HCT116 (cell line): Measurements from ENCODE around the gene CALHM2. TPM values are rescaled to one million over a fixed set of nuclear protein-coding genes. Genes with fewer than 3 reads are reported as not detected.

Experiments used
- ATAC-seq: fragments of 200-7000 bp; cut with Tn5 transposase; 2 replicates; pipeline ENCODE4 v1.9.1; 2020; ENCODE audit warnings: mild to moderate bottlenecking, moderate library complexity
- BruUV-seq: library from RNA; stranded (reverse); fragments of 400-500 nt; replicated peaks from 2 replicates; lab custom pipeline; 2021; lab: Mats Ljungman, UMichigan
- CTCF ChIA-PET: fragments of 300-600 bp; sonication (Branson Sonifier 250); formaldehyde crosslinking; loops from one replicate; lab custom pipeline; 2021; ENCODE audit warnings: antibody characterized with exemption; lab: Charles Lee
- POLR2A ChIA-PET: fragments of 300-600, 350-600 bp; sonication (Branson Sonifier 250); formaldehyde crosslinking; loops from one replicate; lab custom pipeline; 2021; ENCODE audit warnings: antibody characterized with exemption; lab: Charles Lee
- RAD21 ChIA-PET, 2 experiments: fragments of 300-600 bp; sonication (Branson Sonifier 250); formaldehyde crosslinking; loops; one replicate each; lab custom pipeline; 2023; ENCODE audit warnings: low total read pairs in 2 of 2; ENCODE audit not compliant: uncharacterized antibody in 2 of 2, unreplicated experiment in 2 of 2, low non-redundant PET in 1 of 2; lab: Charles Lee
- DNase-seq: peaks from one replicate; pipeline ENCODE4 v3.0.0-alpha.2; 2010; ENCODE audit warnings: low read depth, low spot score
- H2AFZ ChIP-seq: fragments of 200-600 bp; shearing (Covaris generic), sonication (generic); 2 replicates; pipeline ENCODE4 v1.6.1; 2017; ENCODE audit warnings: low read depth, mixed run types, mixed read lengths, antibody characterized with exemption, low read length; ENCODE audit not compliant: poor library complexity, severe bottlenecking
- H3K27ac ChIP-seq: 2 replicates; pipeline ENCODE4 v1.5.1; 2012; ENCODE audit warnings: low read depth, low read length
- H3K27me3 ChIP-seq: fragments of 200-600 bp; sonication (generic); 2 replicates; pipeline ENCODE4 v1.6.1; 2016; ENCODE audit warnings: mixed run types, low read length, mixed read lengths; ENCODE audit not compliant: insufficient read depth
- H3K36me3 ChIP-seq, 2 experiments: fragments of 200-500 bp in 1 of 2; fragments of 200-600 bp in 1 of 2; sonication (Bioruptor generic) in 1 of 2; sonication (generic) in 1 of 2; 2 replicates each; pipeline versions ENCODE4 v1.5.1 to v1.6.1; 2014 to 2016; ENCODE audit warnings: low read length in 2 of 2, inconsistent platforms in 1 of 2, mixed read lengths in 1 of 2, mixed run types in 1 of 2; ENCODE audit not compliant: insufficient read depth in 2 of 2, control insufficient read depth in 1 of 2
- H3K4me1 ChIP-seq, 2 experiments: fragments of 200-600 bp in 1 of 2; sonication (generic) in 1 of 2; 2 replicates each; pipeline versions ENCODE4 v1.5.1 to v1.6.1; 2012 to 2017; ENCODE audit warnings: low read length in 2 of 2, inconsistent platforms in 1 of 2, mild to moderate bottlenecking in 1 of 2, mixed read lengths in 1 of 2, mixed run types in 1 of 2, moderate library complexity in 1 of 2; ENCODE audit not compliant: insufficient read depth in 2 of 2, control insufficient read depth in 1 of 2
- H3K4me2 ChIP-seq: fragments of 200-600 bp; sonication (generic); 2 replicates; pipeline ENCODE4 v1.6.1; 2017; ENCODE audit warnings: mixed run types, low read length, mixed read lengths
- H3K4me3 ChIP-seq, 2 experiments: fragments of 200-600 bp in 1 of 2; sonication (generic) in 1 of 2; replicated peaks in 1 of 2; 2 replicates each; pipeline ENCODE4 v1.5.1; 2011 to 2016; ENCODE audit warnings: low read length in 2 of 2, control low read depth in 1 of 2, low read depth in 1 of 2, mild to moderate bottlenecking in 1 of 2, mixed read lengths in 1 of 2, mixed run types in 1 of 2
- H3K79me2 ChIP-seq: fragments of 200-600 bp; sonication (generic); 2 replicates; pipeline ENCODE4 v1.6.1; 2017; ENCODE audit warnings: mild to moderate bottlenecking, mixed run types, low read length, moderate library complexity, mixed read lengths; ENCODE audit not compliant: insufficient read depth
- H3K9ac ChIP-seq: fragments of 200-600 bp; sonication (generic); 2 replicates; pipeline ENCODE4 v1.6.1; 2016; ENCODE audit warnings: low read length, mixed read lengths
- H3K9me2 ChIP-seq: fragments of 200-600 bp; sonication (generic), shearing (Covaris generic); 2 replicates; pipeline ENCODE4 v1.6.1; 2017; ENCODE audit warnings: mixed run types, mild to moderate bottlenecking, moderate library complexity; ENCODE audit not compliant: insufficient read depth
- H3K9me3 ChIP-seq, 2 experiments: fragments of 200-500 bp in 1 of 2; fragments of 200-600 bp in 1 of 2; sonication (Bioruptor generic) in 1 of 2; sonication (generic) in 1 of 2; 2 replicates each; pipeline ENCODE4 v1.6.1; 2014 to 2017; ENCODE audit warnings: low read length in 2 of 2, mixed read lengths in 2 of 2, inconsistent platforms in 1 of 2, low read depth in 1 of 2, mild to moderate bottlenecking in 1 of 2, mixed run types in 1 of 2, moderate library complexity in 1 of 2; ENCODE audit not compliant: control insufficient read depth in 1 of 2, insufficient read depth in 1 of 2
- H4K20me1 ChIP-seq: fragments of 200-600 bp; sonication (generic), shearing (Covaris generic); 2 replicates; pipeline ENCODE4 v1.6.1; 2017; ENCODE audit warnings: mixed run types, mild to moderate bottlenecking, moderate library complexity; ENCODE audit not compliant: insufficient read depth
- EZH2 ChIP-seq: fragments of 200-600 bp; sonication (generic); IDR thresholded peaks from 2 replicates; pipeline ENCODE4 v1.6.1; 2017; ENCODE audit warnings: antibody characterized with exemption, mixed run types
- EZH2phosphoT487 ChIP-seq: fragments of 200-600 bp; IDR thresholded peaks from 2 replicates; pipeline ENCODE4 v1.6.1; 2018; ENCODE audit warnings: antibody characterized with exemption, borderline replicate concordance
- JUND ChIP-seq: IDR thresholded peaks from 2 replicates; pipeline ENCODE4 v1.6.1; 2012
- POLR2A ChIP-seq: IDR thresholded peaks from 2 replicates; pipeline ENCODE4 v1.7.0; 2011; ENCODE audit warnings: borderline replicate concordance; ENCODE audit not compliant: insufficient read depth, insufficient read length; ENCODE audit errors: extremely low read depth
- POLR2AphosphoS5 ChIP-seq: IDR thresholded peaks from 2 replicates; pipeline ENCODE4 v1.6.1; 2011; ENCODE audit warnings: mild to moderate bottlenecking, low read depth, low read length, moderate library complexity
- RAD21 ChIP-seq: IDR thresholded peaks from 2 replicates; pipeline ENCODE4 v1.6.1; 2012; ENCODE audit warnings: low read depth, mild to moderate bottlenecking
- SIN3A ChIP-seq: IDR thresholded peaks from 2 replicates; pipeline ENCODE4 v1.6.1; 2012; ENCODE audit warnings: low read depth
- SRF ChIP-seq: IDR thresholded peaks from 2 replicates; pipeline ENCODE4 v1.6.1; 2012; ENCODE audit warnings: low read depth
- TCF7L2 ChIP-seq: IDR thresholded peaks from 2 replicates; pipeline ENCODE4 v1.7.0; 2011; ENCODE audit warnings: borderline replicate concordance, inconsistent platforms; ENCODE audit not compliant: insufficient read depth, insufficient read length; ENCODE audit errors: extremely low read depth
- YY1 ChIP-seq: IDR thresholded peaks from 2 replicates; pipeline ENCODE4 v1.6.1; 2011; ENCODE audit warnings: low read length, low read depth, moderate library complexity, mild to moderate bottlenecking; ENCODE audit not compliant: insufficient replicate concordance; ENCODE audit errors: extremely low read depth
- ZNF274 ChIP-seq: fragments of 200-500 bp; sonication (Bioruptor generic); IDR thresholded peaks from 2 replicates; pipeline ENCODE4 v1.6.1; 2014; ENCODE audit warnings: mild to moderate bottlenecking, low read depth, low read length, inconsistent platforms
- intact Hi-C: fragments of 100-400 bp; cut with micrococcal nuclease; formaldehyde crosslinking; loops from 2 replicates; pipeline ENCODE4 v1.10.0; 2022
- total RNA-seq: library from RNA; stranded (reverse); gene quantifications from one replicate; pipeline ENCODE4 v1.2.1, GENCODE V29; 2021; ENCODE audit not compliant: unreplicated experiment
- TF ChIP-seq, protein P1 (sequence below): IDR thresholded peaks from 2 replicates; pipeline ENCODE4 v1.6.1; 2012
- TF ChIP-seq, protein P2 (sequence below), 3 experiments: fragments of 200-600 bp in 1 of 3; sonication (generic) in 1 of 3; IDR thresholded peaks in 2 of 3; conservative IDR thresholded peaks in 1 of 3; 2 replicates each; pipeline ENCODE4 v1.5.1; 2012 to 2017; ENCODE audit warnings: low read depth in 2 of 3, low read length in 2 of 3, antibody characterized with exemption in 1 of 3, borderline replicate concordance in 1 of 3, control low read depth in 1 of 3, mild to moderate bottlenecking in 1 of 3, mixed read lengths in 1 of 3, mixed run types in 1 of 3, moderate library complexity in 1 of 3; ENCODE audit not compliant: insufficient read depth in 1 of 3
- TF ChIP-seq, protein P3 (sequence below): IDR thresholded peaks from 2 replicates; pipeline ENCODE4 v1.6.1; 2012; ENCODE audit warnings: low read depth
- TF ChIP-seq, protein P4 (sequence below): IDR thresholded peaks from 2 replicates; pipeline ENCODE4 v1.6.1; 2012

Gene CALHM2
- total RNA-seq, 1 experiment from 2014 or later = 46.1 TPM

DNA sequence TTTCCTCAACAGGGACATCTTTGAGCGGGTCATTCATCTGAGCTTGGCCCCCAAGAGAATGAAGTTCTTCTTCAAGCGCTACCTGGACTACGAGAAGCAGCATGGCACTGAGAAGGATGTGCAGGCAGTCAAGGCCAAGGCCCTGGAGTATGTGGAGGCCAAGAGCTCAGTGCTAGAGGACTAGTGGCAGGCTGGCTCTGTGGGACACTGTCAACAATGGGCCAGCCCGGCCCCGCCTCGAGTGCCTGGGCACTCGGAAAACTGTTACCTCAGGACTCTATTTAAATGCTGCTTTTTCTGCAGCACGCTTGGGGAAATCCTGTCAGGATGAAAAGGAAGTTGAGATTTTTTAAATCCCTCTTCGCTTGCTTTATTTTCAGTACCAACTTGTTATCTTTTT, 6.8 kb downstream of the CALHM2 start:
- Histone ChIP-seq H3K36me3 (peaks cover 74 to 77% of the 10 kb centered on the region in 2 experiments), H2AFZ (no peak overlapping the region), H4K20me1 (no peaks in the 10 kb centered on the region), H3K4me3 (no peak overlapping the region), H3K27ac (no peak overlapping the region), H3K27me3 (no peaks in the 10 kb centered on the region), H3K79me2 (peaks cover 8% of the 10 kb centered on the region; the same call in 1 of the 2 replicates), H3K9me3 (no peaks in the 10 kb centered on the region), H3K4me2 (no peak overlapping the region), H3K4me1 (peaks cover 3 to 23% of the 10 kb centered on the region in 2 experiments; a peak in 3 of 4 replicates), H3K9ac (no peak overlapping the region), H3K9me2 (no peaks in the 10 kb centered on the region)
- no peak for ATAC-seq
- POLR2A ChIA-PET = no interaction called here
- RAD21 ChIA-PET = no interaction called here
- intact Hi-C loops = no loop called here
- no TSS peak for BruUV-seq
- TF ChIP-seq RAD21 (no peak), ZNF274 (no peak), EZH2 (no peak), SIN3A (no peak), SRF (no peak), POLR2A (no peak), EZH2phosphoT487 (no peak), POLR2AphosphoS5 (no peak), TCF7L2 (no peak), JUND (no peak), YY1 (no peak)
- TF ChIP-seq, protein P1, sequence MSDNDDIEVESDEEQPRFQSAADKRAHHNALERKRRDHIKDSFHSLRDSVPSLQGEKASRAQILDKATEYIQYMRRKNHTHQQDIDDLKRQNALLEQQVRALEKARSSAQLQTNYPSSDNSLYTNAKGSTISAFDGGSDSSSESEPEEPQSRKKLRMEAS = no peak
- TF ChIP-seq, protein P2, sequence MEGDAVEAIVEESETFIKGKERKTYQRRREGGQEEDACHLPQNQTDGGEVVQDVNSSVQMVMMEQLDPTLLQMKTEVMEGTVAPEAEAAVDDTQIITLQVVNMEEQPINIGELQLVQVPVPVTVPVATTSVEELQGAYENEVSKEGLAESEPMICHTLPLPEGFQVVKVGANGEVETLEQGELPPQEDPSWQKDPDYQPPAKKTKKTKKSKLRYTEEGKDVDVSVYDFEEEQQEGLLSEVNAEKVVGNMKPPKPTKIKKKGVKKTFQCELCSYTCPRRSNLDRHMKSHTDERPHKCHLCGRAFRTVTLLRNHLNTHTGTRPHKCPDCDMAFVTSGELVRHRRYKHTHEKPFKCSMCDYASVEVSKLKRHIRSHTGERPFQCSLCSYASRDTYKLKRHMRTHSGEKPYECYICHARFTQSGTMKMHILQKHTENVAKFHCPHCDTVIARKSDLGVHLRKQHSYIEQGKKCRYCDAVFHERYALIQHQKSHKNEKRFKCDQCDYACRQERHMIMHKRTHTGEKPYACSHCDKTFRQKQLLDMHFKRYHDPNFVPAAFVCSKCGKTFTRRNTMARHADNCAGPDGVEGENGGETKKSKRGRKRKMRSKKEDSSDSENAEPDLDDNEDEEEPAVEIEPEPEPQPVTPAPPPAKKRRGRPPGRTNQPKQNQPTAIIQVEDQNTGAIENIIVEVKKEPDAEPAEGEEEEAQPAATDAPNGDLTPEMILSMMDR (IDR thresholded peaks at IDR 0.05 in 2 of 3, conservative IDR thresholded peaks at IDR 0.05 in 1 of 3; ENCODE audit: borderline replicate concordance in 1 of 3, insufficient read depth in 1 of 3, low read depth in 2 of 3, low read length in 2 of 3) = no peak
- TF ChIP-seq, protein P3, sequence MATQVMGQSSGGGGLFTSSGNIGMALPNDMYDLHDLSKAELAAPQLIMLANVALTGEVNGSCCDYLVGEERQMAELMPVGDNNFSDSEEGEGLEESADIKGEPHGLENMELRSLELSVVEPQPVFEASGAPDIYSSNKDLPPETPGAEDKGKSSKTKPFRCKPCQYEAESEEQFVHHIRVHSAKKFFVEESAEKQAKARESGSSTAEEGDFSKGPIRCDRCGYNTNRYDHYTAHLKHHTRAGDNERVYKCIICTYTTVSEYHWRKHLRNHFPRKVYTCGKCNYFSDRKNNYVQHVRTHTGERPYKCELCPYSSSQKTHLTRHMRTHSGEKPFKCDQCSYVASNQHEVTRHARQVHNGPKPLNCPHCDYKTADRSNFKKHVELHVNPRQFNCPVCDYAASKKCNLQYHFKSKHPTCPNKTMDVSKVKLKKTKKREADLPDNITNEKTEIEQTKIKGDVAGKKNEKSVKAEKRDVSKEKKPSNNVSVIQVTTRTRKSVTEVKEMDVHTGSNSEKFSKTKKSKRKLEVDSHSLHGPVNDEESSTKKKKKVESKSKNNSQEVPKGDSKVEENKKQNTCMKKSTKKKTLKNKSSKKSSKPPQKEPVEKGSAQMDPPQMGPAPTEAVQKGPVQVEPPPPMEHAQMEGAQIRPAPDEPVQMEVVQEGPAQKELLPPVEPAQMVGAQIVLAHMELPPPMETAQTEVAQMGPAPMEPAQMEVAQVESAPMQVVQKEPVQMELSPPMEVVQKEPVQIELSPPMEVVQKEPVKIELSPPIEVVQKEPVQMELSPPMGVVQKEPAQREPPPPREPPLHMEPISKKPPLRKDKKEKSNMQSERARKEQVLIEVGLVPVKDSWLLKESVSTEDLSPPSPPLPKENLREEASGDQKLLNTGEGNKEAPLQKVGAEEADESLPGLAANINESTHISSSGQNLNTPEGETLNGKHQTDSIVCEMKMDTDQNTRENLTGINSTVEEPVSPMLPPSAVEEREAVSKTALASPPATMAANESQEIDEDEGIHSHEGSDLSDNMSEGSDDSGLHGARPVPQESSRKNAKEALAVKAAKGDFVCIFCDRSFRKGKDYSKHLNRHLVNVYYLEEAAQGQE = no peak
- TF ChIP-seq, protein P4, sequence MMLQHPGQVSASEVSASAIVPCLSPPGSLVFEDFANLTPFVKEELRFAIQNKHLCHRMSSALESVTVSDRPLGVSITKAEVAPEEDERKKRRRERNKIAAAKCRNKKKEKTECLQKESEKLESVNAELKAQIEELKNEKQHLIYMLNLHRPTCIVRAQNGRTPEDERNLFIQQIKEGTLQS = no peak
- CTCF ChIA-PET = no interaction called here
- DNase-seq = no peak
